ENCODE results near the gene ARID5A. TPM values are rescaled to one million over a fixed set of nuclear protein-coding genes. Genes with fewer than 3 reads are reported as not detected.

The ARID5A gene
- total and polyA plus RNA-seq, 2 of the 13 experiments (the other 11 are each of a cell fraction or from before 2014, with no cell fraction given), result 6.0 to 9.5 TPM

GRCh38 chr2:96596596-96596995, 60.0 kb downstream of the ARID5A start (continued):
- TF ChIP-seq TFAP4 (IDR thresholded peaks at IDR 0.05; ENCODE audit: borderline replicate concordance, low read depth), result peak; percentile 76; the same call in 1 of the 2 replicates
- TF ChIP-seq CTCF (CRISPR knock-in tag; IDR thresholded peaks at IDR 0.05), result peak; percentile 22; the same call in 1 of the 2 replicates

GRCh38 chr2:96599941-96600340, 63.4 kb downstream of the ARID5A start:
- no peak for FAIRE-seq
- H3K4me3 ChIP-seq (replicated peaks in 1 of 3; ENCODE audit: insufficient read depth in 1 of 3, low read depth in 2 of 3, low read length in 3 of 3), result no peak overlapping the region
- ChIA-PET CTCF (ENCODE audit: low intra/inter-chr PET ratio, low total read pairs) (no interaction called here), POLR2A (interaction anchor here (1.7 kb wide), 1 partner anchor 50 kb away, joined by 4 read pairs; no protein-coding TSS in a partner anchor)
- H4K20me1 ChIP-seq (ENCODE audit: insufficient read depth, low read length), result no peaks in the 10 kb centered on the region
- peaks cover 38 to 86% of the 10 kb centered on the region in 2 experiments for H3K36me3 ChIP-seq (replicated peaks in 1 of 2; ENCODE audit: control insufficient read depth in 1 of 2, insufficient read depth in 2 of 2, low read length in 2 of 2)
- intact Hi-C loops (cut with micrococcal nuclease; ENCODE audit: unreplicated experiment) (loop anchor here (5.0 to 10.0 kb wide), 6 partner anchors 37 to 352 kb away; partner anchors contain the start of genes CNNM3, CNNM4 and KANSL3), in situ Hi-C loops (cut with HindIII; ENCODE audit: extremely low pct_ligation_motif_present, low pct_unique_long_range_greater_than_20kb) (no loop called here)
- no TSS peak for BruUV-seq (replicated peaks)
- no peaks in the 10 kb centered on the region for H3K79me2 ChIP-seq (ENCODE audit: insufficient read depth, low read length)
- no peak for DNase-seq (ENCODE audit: low spot score)
- no peaks in the 10 kb centered on the region for H3K9me3 ChIP-seq (ENCODE audit: low read length)
- H3K27ac ChIP-seq (ENCODE audit: extremely low read length, insufficient read depth, low read length), result no peak overlapping the region
- no peak overlapping the region for H2AFZ ChIP-seq (ENCODE audit: low read length)
- no peaks in the 10 kb centered on the region for H3K27me3 ChIP-seq (ENCODE audit: control insufficient read depth in 1 of 2, insufficient read depth in 2 of 2, low read length in 2 of 2)
- no peak overlapping the region for H3K4me2 ChIP-seq (ENCODE audit: low read depth, low read length)
- 96% methylated on average over 2 of the region's 2 CpGs for WGBS (ENCODE audit: low lambda C conversion rate)
- ATAC-seq, result no peak
- no peak overlapping the region for H3K9ac ChIP-seq (ENCODE audit: insufficient read depth, low read depth, low read length)
- H3K4me1 ChIP-seq (ENCODE audit: insufficient read depth, low read length), result peaks cover 38% of the 10 kb centered on the region
- no peak for TF ChIP-seq CREB1 (IDR thresholded peaks at IDR 0.05)
- no peak for TF ChIP-seq CREB1 (CRISPR knock-in tag; IDR thresholded peaks at IDR 0.05)
- no peak for TF ChIP-seq RORA (CRISPR knock-in tag; IDR thresholded peaks at IDR 0.05)
- no peak for TF ChIP-seq HMGXB3 (CRISPR knock-in tag; IDR thresholded peaks at IDR 0.05; ENCODE audit: borderline replicate concordance)
- no peak for TF ChIP-seq THAP11 (CRISPR knock-in tag; IDR thresholded peaks at IDR 0.05)
- no peak for TF ChIP-seq KLF12 (CRISPR knock-in tag; IDR thresholded peaks at IDR 0.05; ENCODE audit: borderline replicate concordance)
- TF ChIP-seq PAXIP1 (CRISPR knock-in tag; conservative IDR thresholded peaks at IDR 0.05), result no peak
